ENCODE results near the gene TEC. TPM values are rescaled to one million over a fixed set of nuclear protein-coding genes. Genes with fewer than 3 reads are reported as not detected.

TEC gene
- total RNA-seq, 1 experiment from 2014 or later, result 4.5 TPM

DNA sequence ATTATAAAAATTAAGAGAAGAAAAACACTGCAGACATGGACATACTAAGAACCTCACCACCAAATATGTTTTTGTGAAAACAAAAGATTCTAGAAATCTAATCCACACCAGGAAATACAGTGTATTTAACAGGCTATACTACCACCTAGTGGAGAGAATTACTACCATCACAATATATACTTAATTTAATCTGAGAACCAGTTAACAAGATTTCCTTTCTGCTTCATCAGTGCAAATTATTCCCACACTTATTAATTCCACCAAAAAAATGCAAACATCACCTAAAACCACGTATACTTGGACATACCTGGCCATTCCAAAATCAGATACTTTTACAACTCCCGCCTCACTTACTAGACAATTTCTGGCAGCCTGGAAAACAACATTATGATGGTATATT, 128.6 kb downstream of the TEC start:
- ChIA-PET CTCF (no interaction called here), RAD21 (ENCODE audit: low non-redundant PET in 1 of 2, low total read pairs in 2 of 2, uncharacterized antibody in 2 of 2, unreplicated experiment in 2 of 2) (no interaction called here), POLR2A (no interaction called here)
- Histone ChIP-seq H2AFZ (ENCODE audit: low read depth, low read length, poor library complexity, severe bottlenecking) (no peak overlapping the region), H4K20me1 (ENCODE audit: insufficient read depth) (no peaks in the 10 kb centered on the region), H3K4me2 (ENCODE audit: low read length) (no peak overlapping the region), H3K9me3 (ENCODE audit: control insufficient read depth in 1 of 2, insufficient read depth in 1 of 2, low read depth in 1 of 2, low read length in 2 of 2) (no peaks in the 10 kb centered on the region), H3K79me2 (ENCODE audit: insufficient read depth, low read length) (no peaks in the 10 kb centered on the region), H3K9me2 (ENCODE audit: insufficient read depth) (no peaks in the 10 kb centered on the region), H3K4me1 (ENCODE audit: control insufficient read depth in 1 of 2, insufficient read depth in 2 of 2, low read length in 2 of 2) (no peaks in the 10 kb centered on the region), H3K27me3 (ENCODE audit: insufficient read depth, low read length) (no peaks in the 10 kb centered on the region), H3K9ac (ENCODE audit: low read length) (no peak overlapping the region), H3K27ac (ENCODE audit: low read depth, low read length) (no peak overlapping the region), H3K36me3 (ENCODE audit: control insufficient read depth in 1 of 2, insufficient read depth in 2 of 2, low read length in 2 of 2) (no peaks in the 10 kb centered on the region), H3K4me3 (replicated peaks in 1 of 2; ENCODE audit: low read depth in 1 of 2, low read length in 2 of 2) (no peak overlapping the region)
- TF ChIP-seq, protein P1, sequence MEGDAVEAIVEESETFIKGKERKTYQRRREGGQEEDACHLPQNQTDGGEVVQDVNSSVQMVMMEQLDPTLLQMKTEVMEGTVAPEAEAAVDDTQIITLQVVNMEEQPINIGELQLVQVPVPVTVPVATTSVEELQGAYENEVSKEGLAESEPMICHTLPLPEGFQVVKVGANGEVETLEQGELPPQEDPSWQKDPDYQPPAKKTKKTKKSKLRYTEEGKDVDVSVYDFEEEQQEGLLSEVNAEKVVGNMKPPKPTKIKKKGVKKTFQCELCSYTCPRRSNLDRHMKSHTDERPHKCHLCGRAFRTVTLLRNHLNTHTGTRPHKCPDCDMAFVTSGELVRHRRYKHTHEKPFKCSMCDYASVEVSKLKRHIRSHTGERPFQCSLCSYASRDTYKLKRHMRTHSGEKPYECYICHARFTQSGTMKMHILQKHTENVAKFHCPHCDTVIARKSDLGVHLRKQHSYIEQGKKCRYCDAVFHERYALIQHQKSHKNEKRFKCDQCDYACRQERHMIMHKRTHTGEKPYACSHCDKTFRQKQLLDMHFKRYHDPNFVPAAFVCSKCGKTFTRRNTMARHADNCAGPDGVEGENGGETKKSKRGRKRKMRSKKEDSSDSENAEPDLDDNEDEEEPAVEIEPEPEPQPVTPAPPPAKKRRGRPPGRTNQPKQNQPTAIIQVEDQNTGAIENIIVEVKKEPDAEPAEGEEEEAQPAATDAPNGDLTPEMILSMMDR (IDR thresholded peaks at IDR 0.05 in 2 of 3, conservative IDR thresholded peaks at IDR 0.05 in 1 of 3; ENCODE audit: borderline replicate concordance in 1 of 3, insufficient read depth in 1 of 3, low read depth in 2 of 3, low read length in 2 of 3), result peak; percentile 31 to 56 (median 38); a peak in 4 of 6 replicates
- no peak for TF ChIP-seq JUND (IDR thresholded peaks at IDR 0.05)
- peak; percentile 57 for TF ChIP-seq RAD21 (IDR thresholded peaks at IDR 0.05; ENCODE audit: low read depth)
- DNase-seq (ENCODE audit: low read depth, low spot score), result no peak
- intact Hi-C loops (cut with micrococcal nuclease), result loop anchor here (5.0 kb wide), 1 partner anchor 131 kb away; no protein-coding TSS in a partner anchor
- no TSS peak for BruUV-seq (replicated peaks)
- peak; percentile 65 for ATAC-seq

DNA sequence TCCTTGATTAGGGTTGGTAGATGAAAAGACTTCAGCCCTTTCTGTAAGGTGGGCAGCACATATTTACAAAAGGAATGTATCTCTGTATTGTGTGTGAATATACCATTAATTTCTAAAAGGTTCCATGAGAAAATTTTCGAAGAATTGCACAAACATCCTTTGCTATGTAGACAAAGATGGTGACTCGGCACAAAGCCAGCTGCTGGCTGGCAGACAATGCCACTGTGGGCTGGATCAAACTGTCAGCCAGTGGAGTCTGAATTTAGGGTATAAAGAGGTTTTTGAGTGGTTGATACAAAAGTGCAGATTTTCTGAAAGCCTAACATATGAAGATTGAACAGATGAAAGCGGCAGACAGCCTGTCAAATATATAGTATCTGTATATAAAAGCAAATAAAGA, 129.9 kb downstream of the TEC start:
- H3K4me2 ChIP-seq (ENCODE audit: low read length), result no peak overlapping the region
- H3K9me2 ChIP-seq (ENCODE audit: insufficient read depth), result no peaks in the 10 kb centered on the region
- H3K79me2 ChIP-seq (ENCODE audit: insufficient read depth, low read length), result no peaks in the 10 kb centered on the region
- no TSS peak for BruUV-seq (replicated peaks)
- H3K9me3 ChIP-seq (ENCODE audit: control insufficient read depth in 1 of 2, insufficient read depth in 1 of 2, low read depth in 1 of 2, low read length in 2 of 2), result no peaks in the 10 kb centered on the region
- H2AFZ ChIP-seq (ENCODE audit: low read depth, low read length, poor library complexity, severe bottlenecking), result no peak overlapping the region
- RAD21 ChIA-PET (ENCODE audit: low non-redundant PET in 1 of 2, low total read pairs in 2 of 2, uncharacterized antibody in 2 of 2, unreplicated experiment in 2 of 2), result no interaction called here
- CTCF ChIA-PET, result interaction anchor here (1.1 to 1.2 kb wide), 2 partner anchors 9 to 12 kb away, joined by 3 to 4 read pairs; no protein-coding TSS in a partner anchor
- no peaks in the 10 kb centered on the region for H3K36me3 ChIP-seq (ENCODE audit: control insufficient read depth in 1 of 2, insufficient read depth in 2 of 2, low read length in 2 of 2)
- no peak for ATAC-seq
- no peaks in the 10 kb centered on the region for H3K4me1 ChIP-seq (ENCODE audit: control insufficient read depth in 1 of 2, insufficient read depth in 2 of 2, low read length in 2 of 2)
- POLR2A ChIA-PET, result no interaction called here
- no peak overlapping the region for H3K27ac ChIP-seq (ENCODE audit: low read depth, low read length)
- no peaks in the 10 kb centered on the region for H3K27me3 ChIP-seq (ENCODE audit: insufficient read depth, low read length)
- intact Hi-C loops (cut with micrococcal nuclease), result loop anchor here (5.0 kb wide), 1 partner anchor 133 kb away; no protein-coding TSS in a partner anchor
- H4K20me1 ChIP-seq (ENCODE audit: insufficient read depth), result no peaks in the 10 kb centered on the region
- DNase-seq (ENCODE audit: low read depth, low spot score), result no peak
- H3K4me3 ChIP-seq (replicated peaks in 1 of 2; ENCODE audit: low read depth in 1 of 2, low read length in 2 of 2), result no peak overlapping the region
- no peak overlapping the region for H3K9ac ChIP-seq (ENCODE audit: low read length)
- TF ChIP-seq, protein P2, sequence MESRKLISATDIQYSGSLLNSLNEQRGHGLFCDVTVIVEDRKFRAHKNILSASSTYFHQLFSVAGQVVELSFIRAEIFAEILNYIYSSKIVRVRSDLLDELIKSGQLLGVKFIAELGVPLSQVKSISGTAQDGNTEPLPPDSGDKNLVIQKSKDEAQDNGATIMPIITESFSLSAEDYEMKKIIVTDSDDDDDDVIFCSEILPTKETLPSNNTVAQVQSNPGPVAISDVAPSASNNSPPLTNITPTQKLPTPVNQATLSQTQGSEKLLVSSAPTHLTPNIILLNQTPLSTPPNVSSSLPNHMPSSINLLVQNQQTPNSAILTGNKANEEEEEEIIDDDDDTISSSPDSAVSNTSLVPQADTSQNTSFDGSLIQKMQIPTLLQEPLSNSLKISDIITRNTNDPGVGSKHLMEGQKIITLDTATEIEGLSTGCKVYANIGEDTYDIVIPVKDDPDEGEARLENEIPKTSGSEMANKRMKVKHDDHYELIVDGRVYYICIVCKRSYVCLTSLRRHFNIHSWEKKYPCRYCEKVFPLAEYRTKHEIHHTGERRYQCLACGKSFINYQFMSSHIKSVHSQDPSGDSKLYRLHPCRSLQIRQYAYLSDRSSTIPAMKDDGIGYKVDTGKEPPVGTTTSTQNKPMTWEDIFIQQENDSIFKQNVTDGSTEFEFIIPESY (IDR thresholded peaks at IDR 0.05; ENCODE audit: extremely low read depth, insufficient replicate concordance, low read length), result no peak
- TF ChIP-seq CEBPB (IDR thresholded peaks at IDR 0.05; ENCODE audit: low read depth) (no peak), TCF7L2 (IDR thresholded peaks at IDR 0.05; ENCODE audit: borderline replicate concordance, extremely low read depth, insufficient read depth, insufficient read length) (no peak), SP1 (IDR thresholded peaks at IDR 0.05; ENCODE audit: low read depth) (no peak), YY1 (IDR thresholded peaks at IDR 0.05; ENCODE audit: extremely low read depth, insufficient replicate concordance, low read depth, low read length) (no peak), CBX3 (IDR thresholded peaks at IDR 0.05; ENCODE audit: low read depth) (no peak), EZH2 (IDR thresholded peaks at IDR 0.05) (no peak), EGR1 (IDR thresholded peaks at IDR 0.05; ENCODE audit: low read depth) (no peak)
- TF ChIP-seq, protein P3, sequence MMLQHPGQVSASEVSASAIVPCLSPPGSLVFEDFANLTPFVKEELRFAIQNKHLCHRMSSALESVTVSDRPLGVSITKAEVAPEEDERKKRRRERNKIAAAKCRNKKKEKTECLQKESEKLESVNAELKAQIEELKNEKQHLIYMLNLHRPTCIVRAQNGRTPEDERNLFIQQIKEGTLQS (IDR thresholded peaks at IDR 0.05), result no peak
- TF ChIP-seq, protein P4, sequence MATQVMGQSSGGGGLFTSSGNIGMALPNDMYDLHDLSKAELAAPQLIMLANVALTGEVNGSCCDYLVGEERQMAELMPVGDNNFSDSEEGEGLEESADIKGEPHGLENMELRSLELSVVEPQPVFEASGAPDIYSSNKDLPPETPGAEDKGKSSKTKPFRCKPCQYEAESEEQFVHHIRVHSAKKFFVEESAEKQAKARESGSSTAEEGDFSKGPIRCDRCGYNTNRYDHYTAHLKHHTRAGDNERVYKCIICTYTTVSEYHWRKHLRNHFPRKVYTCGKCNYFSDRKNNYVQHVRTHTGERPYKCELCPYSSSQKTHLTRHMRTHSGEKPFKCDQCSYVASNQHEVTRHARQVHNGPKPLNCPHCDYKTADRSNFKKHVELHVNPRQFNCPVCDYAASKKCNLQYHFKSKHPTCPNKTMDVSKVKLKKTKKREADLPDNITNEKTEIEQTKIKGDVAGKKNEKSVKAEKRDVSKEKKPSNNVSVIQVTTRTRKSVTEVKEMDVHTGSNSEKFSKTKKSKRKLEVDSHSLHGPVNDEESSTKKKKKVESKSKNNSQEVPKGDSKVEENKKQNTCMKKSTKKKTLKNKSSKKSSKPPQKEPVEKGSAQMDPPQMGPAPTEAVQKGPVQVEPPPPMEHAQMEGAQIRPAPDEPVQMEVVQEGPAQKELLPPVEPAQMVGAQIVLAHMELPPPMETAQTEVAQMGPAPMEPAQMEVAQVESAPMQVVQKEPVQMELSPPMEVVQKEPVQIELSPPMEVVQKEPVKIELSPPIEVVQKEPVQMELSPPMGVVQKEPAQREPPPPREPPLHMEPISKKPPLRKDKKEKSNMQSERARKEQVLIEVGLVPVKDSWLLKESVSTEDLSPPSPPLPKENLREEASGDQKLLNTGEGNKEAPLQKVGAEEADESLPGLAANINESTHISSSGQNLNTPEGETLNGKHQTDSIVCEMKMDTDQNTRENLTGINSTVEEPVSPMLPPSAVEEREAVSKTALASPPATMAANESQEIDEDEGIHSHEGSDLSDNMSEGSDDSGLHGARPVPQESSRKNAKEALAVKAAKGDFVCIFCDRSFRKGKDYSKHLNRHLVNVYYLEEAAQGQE (IDR thresholded peaks at IDR 0.05; ENCODE audit: low read depth), result no peak
